Activated naive CD8-positive, alpha-beta T cell treated with anti-CD3 and anti-CD28 coated beads, Interleukin-2, amount 50 U/mL, for 24 hours (primary cell): ENCODE measurements around the gene TCHP.
"Not testable (repeated sequence)": the region's sequence is repeated elsewhere in the genome, so short reads cannot be mapped to it uniquely, and the experiment has no call there.

Experiments used
- ATAC-seq: fragments of 150-1000 bp; cut with Tn5 transposase; one replicate; pipeline ENCODE4 v1.10.0; 2021
- DNase-seq: peaks from one replicate; pipeline ENCODE4 v3.0.0; 2021
- H3K27ac Mint-ChIP-seq: one replicate; pipeline ENCODE4 v1.8.0; 2021; ENCODE audit warnings: mild to moderate bottlenecking, mixed read lengths
- H3K27me3 Mint-ChIP-seq: one replicate; pipeline ENCODE4 v1.8.0; 2021; ENCODE audit warnings: mixed read lengths
- H3K36me3 Mint-ChIP-seq: one replicate; pipeline ENCODE4 v1.8.0; 2021; ENCODE audit warnings: low read depth, mixed read lengths
- H3K4me1 Mint-ChIP-seq: one replicate; pipeline ENCODE4 v1.8.0; 2021; ENCODE audit warnings: mixed read lengths
- H3K4me3 Mint-ChIP-seq: one replicate; pipeline ENCODE4 v1.8.0; 2021; ENCODE audit warnings: mild to moderate bottlenecking, moderate library complexity, mixed read lengths
- H3K9me3 Mint-ChIP-seq: one replicate; pipeline ENCODE4 v1.8.0; 2021; ENCODE audit warnings: mixed read lengths

TCHP gene

DNA sequence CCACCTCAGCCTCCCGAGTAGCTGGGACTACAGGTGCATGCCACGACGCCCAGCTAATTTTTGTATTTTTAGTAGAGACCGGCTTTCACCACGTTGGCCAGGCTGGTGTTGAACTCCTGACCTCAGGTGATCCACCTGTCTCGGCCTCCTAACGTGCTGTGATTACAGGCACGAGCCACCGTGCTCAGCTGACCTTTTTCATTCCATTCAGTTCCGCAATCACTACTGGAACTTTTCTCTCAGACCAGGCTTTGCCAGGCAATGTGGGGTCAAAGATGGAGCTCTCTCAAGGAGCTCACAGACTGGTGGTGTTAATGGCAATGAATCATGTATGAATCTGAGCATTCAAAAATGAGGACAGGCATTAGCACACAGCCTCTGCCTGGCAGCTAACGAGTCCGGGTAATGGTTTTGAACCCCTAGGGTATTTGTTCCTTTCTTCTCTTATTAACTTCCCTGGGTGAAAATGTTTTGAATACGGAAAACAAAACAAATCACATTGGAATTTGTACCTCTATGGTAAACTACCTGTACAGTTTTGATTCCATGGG, 9.4 kb upstream of the TCHP start:
- no peak for DNase-seq
- Mint-ChIP-seq H3K9me3 (no peaks in the 10 kb centered on the region), H3K4me1 (peaks cover 43% of the 10 kb centered on the region), H3K36me3 (no peaks in the 10 kb centered on the region), H3K27me3 (no peaks in the 10 kb centered on the region), H3K4me3 (no peak overlapping the region), H3K27ac (no peak overlapping the region)
- ATAC-seq: no peak

DNA sequence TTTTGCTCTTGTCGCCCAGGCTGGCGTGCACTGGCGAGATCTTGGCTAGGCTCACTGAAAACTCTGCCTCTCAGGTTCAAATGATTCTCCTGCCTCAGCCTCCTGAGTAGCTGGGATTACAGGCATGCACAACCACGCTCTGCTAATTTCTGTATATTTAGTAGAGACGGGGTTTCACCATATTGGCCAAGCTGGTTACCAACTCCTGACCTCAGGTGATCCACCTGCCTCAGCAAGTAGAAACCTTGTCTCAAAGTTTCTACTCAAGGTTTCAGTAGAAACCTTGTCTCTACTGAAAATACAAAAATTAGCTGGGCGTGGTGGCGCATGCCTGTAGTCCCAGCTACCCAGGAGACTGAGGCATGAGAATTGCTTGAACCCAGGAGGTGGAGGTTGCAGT, 8.3 kb upstream of the TCHP start:
- H3K4me1 Mint-ChIP-seq: peaks cover 43% of the 10 kb centered on the region
- not testable (repeated sequence) for H3K9me3 Mint-ChIP-seq, ATAC-seq, DNase-seq, H3K4me3 Mint-ChIP-seq, H3K27ac Mint-ChIP-seq, H3K36me3 Mint-ChIP-seq, H3K27me3 Mint-ChIP-seq

DNA sequence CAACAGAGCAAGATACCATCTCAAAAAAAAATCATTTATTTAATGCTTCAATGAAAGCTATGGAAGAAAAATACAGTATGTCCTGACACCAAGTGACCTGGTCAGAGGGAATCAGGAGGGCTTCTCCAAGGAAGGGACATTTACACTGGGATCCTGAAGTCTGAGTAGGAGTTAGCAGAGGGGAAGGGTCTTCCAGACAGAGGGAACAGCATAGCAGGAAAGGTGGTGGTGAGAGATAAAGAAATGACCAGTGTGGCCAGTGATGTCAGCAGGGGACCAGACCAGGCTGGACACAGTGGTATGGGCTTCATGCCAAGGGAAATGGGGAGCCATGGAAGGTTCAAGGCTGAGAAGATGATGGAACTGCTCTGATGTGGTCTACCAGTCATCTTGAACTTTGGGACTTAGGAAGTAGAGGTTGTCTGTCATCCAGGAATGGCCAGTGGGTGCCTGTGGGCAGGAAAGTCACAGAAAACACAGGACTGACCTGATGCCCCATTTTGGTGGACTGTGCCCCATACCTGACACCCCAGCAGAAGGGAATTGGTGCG, 7.8 kb upstream of the TCHP start:
- Mint-ChIP-seq H3K4me3 (no peak overlapping the region), H3K4me1 (peaks cover 43% of the 10 kb centered on the region), H3K27ac (no peak overlapping the region), H3K36me3 (no peaks in the 10 kb centered on the region), H3K27me3 (no peaks in the 10 kb centered on the region), H3K9me3 (no peaks in the 10 kb centered on the region)
- DNase-seq (no peak), ATAC-seq (no peak)

DNA sequence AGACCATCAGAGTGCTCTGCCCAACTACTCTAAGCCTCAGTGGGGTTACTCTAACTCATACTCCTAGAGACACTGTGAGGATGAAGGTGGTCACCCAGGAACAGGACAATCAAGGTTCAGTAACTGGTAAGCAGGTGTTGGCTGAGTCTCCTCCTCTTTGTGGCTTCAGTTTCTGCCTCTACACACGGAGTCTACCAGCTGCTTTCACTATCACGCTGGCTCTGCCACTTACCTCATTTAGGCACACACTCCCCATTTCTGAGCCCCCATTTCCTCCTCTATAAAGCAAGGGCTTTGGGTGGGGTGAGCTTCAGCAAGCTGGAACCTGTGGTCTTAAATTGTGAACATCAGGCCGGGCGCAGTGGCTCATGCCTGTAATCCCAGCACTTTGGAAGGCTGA, 7.3 kb upstream of the TCHP start:
- Mint-ChIP-seq H3K9me3 (no peaks in the 10 kb centered on the region), H3K27ac (no peak overlapping the region), H3K27me3 (no peaks in the 10 kb centered on the region), H3K4me1 (peaks cover 38% of the 10 kb centered on the region), H3K36me3 (no peaks in the 10 kb centered on the region), H3K4me3 (no peak overlapping the region)
- ATAC-seq (peak; percentile 41), DNase-seq (no peak)

DNA sequence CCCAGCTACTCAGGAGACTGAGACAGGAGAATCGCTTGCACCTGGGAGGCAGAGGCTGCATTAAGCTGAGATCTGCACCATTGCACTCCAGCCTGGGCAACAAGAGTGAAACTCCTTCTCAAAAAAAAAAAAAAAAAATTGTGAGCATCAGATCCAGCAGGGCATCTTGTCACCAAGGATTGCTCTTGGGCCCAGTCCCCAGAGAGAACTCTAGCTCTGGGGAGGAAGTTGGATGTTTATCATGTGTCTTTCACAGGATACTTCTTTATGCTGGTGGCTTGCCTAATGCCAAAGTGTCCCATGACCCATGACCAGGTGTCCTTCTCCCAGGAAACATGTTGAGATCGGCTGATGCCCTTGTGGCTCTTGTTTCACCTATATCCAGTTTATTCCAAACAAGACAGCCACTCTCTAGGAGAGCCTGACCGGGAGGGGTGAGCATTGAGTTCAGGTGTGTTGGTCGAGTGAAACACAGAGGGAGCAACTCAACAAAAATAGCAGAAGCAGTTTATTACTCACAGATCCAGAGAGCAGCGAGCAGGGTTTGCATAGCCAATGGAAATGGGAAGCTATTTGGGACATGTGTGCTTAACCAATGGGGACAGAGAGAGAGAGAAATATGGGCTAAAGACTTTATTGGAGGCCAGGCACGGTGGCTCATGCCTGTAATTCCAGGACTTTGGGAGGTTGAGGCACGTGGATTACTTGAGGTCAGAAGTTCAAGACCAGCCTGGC, 6.6 kb upstream of the TCHP start:
- DNase-seq (no peak), ATAC-seq (no peak)
- H3K27ac Mint-ChIP-seq: no peak overlapping the region

DNA sequence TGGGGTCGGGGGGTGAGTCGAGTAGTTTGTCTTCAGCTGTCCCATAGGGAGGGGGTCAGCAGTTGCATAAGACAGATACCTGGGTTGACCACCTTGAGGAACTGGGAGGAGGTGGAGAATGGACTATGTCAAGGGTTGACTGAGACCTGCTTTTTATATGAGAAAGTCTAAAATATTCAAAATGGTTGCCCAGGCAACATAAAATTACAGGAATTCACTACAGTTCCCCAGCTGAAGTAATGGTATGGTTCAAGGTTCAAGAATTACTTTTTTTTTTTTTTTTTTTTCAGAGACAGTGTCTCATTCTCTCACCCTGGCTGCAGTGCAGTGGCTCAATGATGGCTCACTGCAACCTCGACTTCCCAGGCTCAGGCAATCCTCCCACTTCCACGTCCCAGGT, 5.1 kb upstream of the TCHP start:
- ATAC-seq (no peak), DNase-seq (no peak)
- Mint-ChIP-seq H3K27ac (no peak overlapping the region), H3K36me3 (peaks cover under 1% of the 10 kb centered on the region), H3K9me3 (no peaks in the 10 kb centered on the region), H3K4me3 (no peak overlapping the region), H3K4me1 (peaks cover 27% of the 10 kb centered on the region), H3K27me3 (no peaks in the 10 kb centered on the region)

More for the DNA sequence above, 6.6 kb upstream of the TCHP start:
- no peaks in the 10 kb centered on the region for H3K9me3 Mint-ChIP-seq
- no peak overlapping the region for H3K4me3 Mint-ChIP-seq
- no peaks in the 10 kb centered on the region for H3K36me3 Mint-ChIP-seq
- no peaks in the 10 kb centered on the region for H3K27me3 Mint-ChIP-seq
- H3K4me1 Mint-ChIP-seq: peaks cover 32% of the 10 kb centered on the region

DNA sequence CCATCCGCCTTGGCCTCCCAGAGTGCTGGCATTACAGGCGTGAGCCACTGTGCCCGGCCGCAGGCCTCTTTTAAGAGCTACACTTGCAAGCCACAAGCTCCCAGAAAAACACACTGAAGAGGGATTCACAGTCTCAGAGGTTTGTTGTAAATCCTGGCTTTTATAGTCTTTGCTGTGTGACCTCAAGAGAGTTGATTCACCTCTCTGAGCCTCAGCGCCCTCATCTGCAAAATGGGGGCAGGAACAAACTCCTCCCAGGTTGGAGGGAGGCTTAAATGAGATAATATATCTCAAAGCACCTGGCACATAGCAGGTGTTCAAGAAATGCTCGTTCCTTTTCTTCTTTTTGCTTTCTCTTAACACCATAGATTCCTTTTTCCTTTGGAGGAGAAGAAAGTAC, 3.9 kb upstream of the TCHP start:
- DNase-seq (no peak), ATAC-seq (no peak)
- peaks cover 32% of the 10 kb centered on the region for H3K4me1 Mint-ChIP-seq
- H3K9me3 Mint-ChIP-seq: no peaks in the 10 kb centered on the region
- H3K36me3 Mint-ChIP-seq: peaks cover 6% of the 10 kb centered on the region
- H3K27ac Mint-ChIP-seq: no peak overlapping the region
- H3K27me3 Mint-ChIP-seq: no peaks in the 10 kb centered on the region
- H3K4me3 Mint-ChIP-seq: no peak overlapping the region

DNA sequence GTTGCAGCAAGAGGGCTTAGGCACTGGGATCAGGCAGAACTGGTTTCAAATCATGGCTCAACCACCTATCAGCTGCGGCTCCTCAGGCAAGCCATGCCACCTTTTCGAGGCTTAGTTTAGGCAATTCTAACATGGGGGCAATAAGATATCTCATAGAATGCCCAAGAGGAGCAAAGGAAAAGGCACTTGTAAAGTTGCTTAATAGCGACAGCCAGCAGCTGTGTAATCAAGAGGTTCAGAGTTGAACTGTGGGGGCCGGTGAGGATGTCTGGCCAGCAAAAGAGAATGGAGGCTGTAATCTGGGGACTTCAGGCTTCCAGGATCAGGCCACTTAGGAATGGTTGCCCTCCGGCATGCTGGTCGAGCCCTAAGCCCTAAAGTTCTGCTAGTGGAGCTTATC, 3.0 kb upstream of the TCHP start:
- peaks cover 39% of the 10 kb centered on the region for H3K4me1 Mint-ChIP-seq

DNA sequence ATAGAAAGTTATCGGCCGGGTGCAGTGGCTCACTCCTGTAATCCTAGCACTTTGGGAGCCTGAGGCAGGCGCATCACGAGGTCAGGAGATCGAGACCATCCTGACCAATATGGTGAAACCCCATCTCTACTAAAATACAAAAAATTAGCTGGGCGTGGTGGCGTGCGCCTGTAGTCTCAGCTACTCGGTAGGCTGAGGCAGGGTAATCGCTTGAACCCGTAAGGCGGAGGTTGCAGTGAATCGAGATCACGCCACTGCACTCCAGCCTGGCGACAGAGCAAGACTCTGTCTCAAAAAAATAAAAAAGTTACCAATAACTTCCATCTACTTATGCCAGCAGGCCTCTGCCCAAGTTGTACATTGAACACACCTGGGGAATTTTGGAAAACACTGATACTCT, 729 bp upstream of the TCHP start:
- not testable (repeated sequence) for ATAC-seq, H3K9me3 Mint-ChIP-seq, H3K27me3 Mint-ChIP-seq, DNase-seq
- H3K36me3 Mint-ChIP-seq: peaks cover 17% of the 10 kb centered on the region
- peak overlapping the region; percentile 99 for H3K27ac Mint-ChIP-seq
- H3K4me1 Mint-ChIP-seq: peaks cover 23% of the 10 kb centered on the region
- peak overlapping the region; percentile 98 for H3K4me3 Mint-ChIP-seq

More for the DNA sequence above, 3.0 kb upstream of the TCHP start:
- no peak for ATAC-seq
- Mint-ChIP-seq H3K4me3 (no peak overlapping the region), H3K27me3 (no peaks in the 10 kb centered on the region), H3K36me3 (peaks cover 6% of the 10 kb centered on the region), H3K27ac (no peak overlapping the region), H3K9me3 (no peaks in the 10 kb centered on the region)
- no peak for DNase-seq

DNA sequence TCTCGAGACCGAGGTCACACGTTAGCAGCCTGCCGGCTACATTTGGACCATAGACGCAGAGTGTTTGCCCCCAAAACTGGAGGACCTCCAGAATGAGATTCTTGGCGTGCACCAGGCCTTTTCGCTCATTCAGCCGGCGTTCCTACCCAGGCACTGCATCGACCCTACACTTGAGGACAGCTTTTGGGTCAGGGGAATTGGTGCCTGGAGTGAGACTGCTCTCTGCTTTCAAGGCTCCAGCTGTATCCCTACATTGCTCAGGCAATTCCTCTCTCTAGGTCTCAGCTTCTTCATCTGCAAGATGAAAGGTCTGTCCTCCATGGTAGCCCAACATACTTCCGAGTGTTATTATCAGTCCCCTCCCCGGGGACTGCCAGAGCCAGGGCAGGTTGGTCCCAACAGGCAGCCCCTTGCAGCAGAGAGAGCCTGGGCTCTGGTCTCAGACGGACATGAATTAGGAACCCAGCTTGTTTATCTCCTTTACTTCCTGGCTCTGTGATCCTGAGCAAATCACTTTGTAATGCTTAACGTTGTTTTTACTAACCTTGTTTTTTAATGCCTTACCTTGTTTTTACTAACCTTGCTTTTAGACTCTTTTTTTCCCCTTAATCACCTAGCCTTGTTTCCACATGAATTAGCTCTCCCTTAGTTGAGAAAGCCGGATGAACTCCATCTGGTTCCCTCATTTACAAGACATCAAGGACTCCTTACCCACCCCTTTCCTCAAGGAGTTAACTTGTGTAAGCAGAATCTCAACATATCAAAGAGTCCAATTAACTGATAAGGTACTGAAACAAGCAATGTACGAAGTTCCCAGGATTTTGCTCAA, 892 bp downstream of the TCHP start:
- H3K27ac Mint-ChIP-seq: peak overlapping the region; percentile 99
- H3K36me3 Mint-ChIP-seq: peaks cover 27% of the 10 kb centered on the region
- DNase-seq (peak; percentile 13), ATAC-seq (peak; percentile 13)
- peak overlapping the region; percentile 98 for H3K4me3 Mint-ChIP-seq
- H3K9me3 Mint-ChIP-seq: no peaks in the 10 kb centered on the region
- no peaks in the 10 kb centered on the region for H3K27me3 Mint-ChIP-seq
- H3K4me1 Mint-ChIP-seq: peaks cover 23% of the 10 kb centered on the region

DNA sequence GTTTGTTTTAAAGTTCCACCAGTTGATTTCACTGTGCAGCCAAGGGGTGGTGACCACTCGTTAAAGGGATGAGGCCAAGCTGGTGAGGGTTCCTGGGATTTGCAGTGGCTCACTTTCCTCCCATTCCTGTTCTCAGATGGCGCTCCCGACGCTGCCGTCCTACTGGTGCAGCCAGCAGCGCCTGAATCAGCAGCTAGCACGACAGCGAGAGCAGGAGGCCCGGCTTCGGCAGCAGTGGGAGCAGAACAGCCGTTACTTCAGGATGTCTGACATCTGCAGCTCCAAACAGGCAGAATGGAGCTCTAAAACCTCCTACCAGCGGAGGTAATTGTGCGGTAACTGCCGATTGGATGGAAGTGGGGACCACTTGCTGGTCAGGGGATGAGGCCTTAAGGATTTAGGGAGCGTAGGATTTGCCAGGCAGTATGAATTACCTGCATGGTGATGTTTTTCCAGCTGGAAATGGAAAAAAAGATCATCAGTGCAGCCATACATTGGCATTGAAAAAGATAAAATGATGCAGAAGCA, 2.9 kb downstream of the TCHP start:
- no peaks in the 10 kb centered on the region for H3K27me3 Mint-ChIP-seq
- peaks cover 35% of the 10 kb centered on the region for H3K36me3 Mint-ChIP-seq
- H3K9me3 Mint-ChIP-seq: no peaks in the 10 kb centered on the region
- peaks cover 23% of the 10 kb centered on the region for H3K4me1 Mint-ChIP-seq
- no peak overlapping the region for H3K27ac Mint-ChIP-seq
- no peak for DNase-seq
- H3K4me3 Mint-ChIP-seq: no peak overlapping the region
- ATAC-seq: no peak

DNA sequence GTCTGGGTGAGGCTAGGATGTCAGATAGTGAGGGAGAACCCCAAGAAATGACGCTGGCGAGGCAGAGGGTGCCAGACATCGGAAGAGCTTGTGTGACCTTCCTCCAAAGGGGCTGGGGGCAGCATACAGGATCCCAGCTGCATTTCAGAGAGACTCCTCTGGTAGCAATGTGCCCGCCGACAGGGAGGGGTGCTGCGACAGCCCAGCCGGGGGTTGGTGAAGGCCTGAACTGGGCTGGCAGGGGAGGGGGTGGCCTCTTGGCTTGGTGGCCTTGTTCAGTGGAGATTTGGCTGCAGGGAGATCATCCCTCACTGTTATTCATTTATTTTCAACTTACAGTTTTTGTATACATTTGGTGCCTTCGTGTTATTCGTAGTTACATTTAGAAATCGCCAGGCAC, 5.2 kb downstream of the TCHP start:
- ATAC-seq (no peak), DNase-seq (no peak)
- Mint-ChIP-seq H3K36me3 (peaks cover 43% of the 10 kb centered on the region), H3K4me3 (no peak overlapping the region), H3K9me3 (no peaks in the 10 kb centered on the region), H3K27me3 (no peaks in the 10 kb centered on the region), H3K4me1 (peaks cover 12% of the 10 kb centered on the region), H3K27ac (no peak overlapping the region)

DNA sequence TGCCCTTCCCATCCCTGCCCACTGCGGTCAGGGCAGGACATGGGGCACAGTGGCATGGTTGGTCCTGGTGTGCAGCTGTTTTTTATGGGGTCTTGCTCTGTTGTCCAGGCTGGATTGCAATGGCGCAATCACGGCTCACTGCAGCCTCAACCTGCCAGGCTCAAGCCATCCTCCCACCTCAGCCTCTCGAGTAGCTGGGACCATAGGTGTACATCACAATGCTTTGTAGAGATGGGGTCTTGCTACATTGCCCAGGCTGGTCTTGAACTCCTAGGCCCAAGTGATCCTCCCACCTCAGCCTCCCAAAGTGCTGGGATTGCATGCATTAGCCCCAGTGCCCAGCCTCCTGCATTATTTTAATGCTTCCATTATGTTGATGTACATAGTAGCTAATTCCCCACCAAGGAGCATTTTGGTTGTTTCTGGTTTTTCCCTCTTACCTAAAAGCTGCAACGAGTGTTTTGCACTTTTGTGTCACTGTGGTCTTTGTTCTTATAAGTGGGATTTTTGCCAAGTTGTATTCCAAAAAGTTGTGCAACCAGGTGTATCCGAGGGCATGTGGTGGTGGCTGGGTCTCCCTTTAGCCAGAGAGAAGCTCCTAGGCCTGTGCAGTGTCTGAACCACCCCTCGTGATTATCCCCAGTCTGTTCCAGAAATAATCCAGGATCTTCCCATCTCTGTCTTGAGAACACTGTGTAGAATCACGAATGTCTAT, 10.3 kb downstream of the TCHP start:
- H3K4me1 Mint-ChIP-seq: no peaks in the 10 kb centered on the region
- H3K4me3 Mint-ChIP-seq: no peak overlapping the region
- H3K36me3 Mint-ChIP-seq: peaks cover 47% of the 10 kb centered on the region
- H3K27me3 Mint-ChIP-seq: no peaks in the 10 kb centered on the region
- ATAC-seq (no peak), DNase-seq (no peak)
- H3K9me3 Mint-ChIP-seq: no peaks in the 10 kb centered on the region
- no peak overlapping the region for H3K27ac Mint-ChIP-seq

DNA sequence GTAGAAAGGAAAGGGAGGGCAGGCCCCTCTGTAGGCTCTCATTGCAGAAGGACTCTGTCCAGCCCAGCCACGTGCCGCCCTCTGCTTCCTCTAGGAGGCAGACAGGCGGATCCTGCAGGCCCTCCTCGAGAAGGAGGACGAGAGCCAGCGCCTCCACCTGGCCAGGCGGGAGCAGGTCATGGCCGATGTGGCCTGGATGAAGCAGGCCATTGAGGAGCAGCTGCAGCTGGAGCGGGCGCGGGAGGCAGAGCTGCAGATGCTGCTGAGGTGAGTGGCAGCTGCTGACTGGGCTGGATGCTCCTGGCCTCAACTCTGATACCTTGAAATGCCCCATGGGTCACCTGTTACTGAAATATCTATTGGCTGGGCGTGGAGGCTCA, 10.9 kb downstream of the TCHP start:
- no peak overlapping the region for H3K4me3 Mint-ChIP-seq
- no peak for ATAC-seq
- H3K27me3 Mint-ChIP-seq: no peaks in the 10 kb centered on the region
- no peaks in the 10 kb centered on the region for H3K4me1 Mint-ChIP-seq
- DNase-seq: peak; percentile 36
- peaks cover 49% of the 10 kb centered on the region for H3K36me3 Mint-ChIP-seq
- H3K9me3 Mint-ChIP-seq: no peaks in the 10 kb centered on the region
- H3K27ac Mint-ChIP-seq: no peak overlapping the region
